IMR-90 (cell line): ENCODE results near the gene SERPINA10. TPM values are rescaled to one million over a fixed set of nuclear protein-coding genes. Genes with fewer than 3 reads are reported as not detected.

Experiments
- ATAC-seq: fragments of 200-7000 bp; cut with Tn5 transposase; 2 replicates; pipeline ENCODE4 v1.9.1; 2020; ENCODE audit warnings: low read depth, mild to moderate bottlenecking, moderate library complexity
- BruUV-seq: library from RNA; stranded (reverse); fragments of 400-500 nt; replicated peaks from 2 replicates; lab custom pipeline; 2021; lab: Mats Ljungman, UMichigan
- CTCF ChIA-PET: fragments of 300-600 bp; formaldehyde crosslinking; extraction: SDS; loops from one replicate; lab custom pipeline; 2021; ENCODE audit warnings: antibody characterized with exemption; lab: Yijun Ruan, JAX
- POLR2A ChIA-PET: fragments of 300-600 bp; sonication (Branson Sonifier 250); formaldehyde crosslinking; loops from one replicate; lab custom pipeline; 2022; ENCODE audit warnings: antibody characterized with exemption; ENCODE audit not compliant: unreplicated experiment; lab: Charles Lee
- DNase-seq: peaks from one replicate; pipeline ENCODE4 v3.0.0; 2013
- H2AFZ ChIP-seq: replicated peaks from 2 replicates; pipeline ENCODE3; 2013; ENCODE audit warnings: low read length, mild to moderate bottlenecking; ENCODE audit not compliant: poor library complexity
- H2AK5ac ChIP-seq: 2 replicates; pipeline ENCODE4 v1.6.1; 2013; ENCODE audit warnings: low read depth, low read length, inconsistent platforms
- H2AK9ac ChIP-seq: replicated peaks from 2 replicates; pipeline ENCODE3; 2013; ENCODE audit warnings: mild to moderate bottlenecking, low read depth, low read length, moderate library complexity; ENCODE audit not compliant: poor library complexity
- H2BK120ac ChIP-seq: 2 replicates; pipeline ENCODE4 v1.6.1; 2013; ENCODE audit warnings: low read depth, low read length, inconsistent platforms
- H2BK15ac ChIP-seq: 3 replicates; pipeline ENCODE4 v1.6.1; 2013; ENCODE audit warnings: low read depth, low read length, inconsistent platforms
- H2BK20ac ChIP-seq: 2 replicates; pipeline ENCODE4 v1.6.1; 2013; ENCODE audit warnings: low read depth, mild to moderate bottlenecking, inconsistent platforms, low read length, moderate library complexity
- H2BK5ac ChIP-seq: 2 replicates; pipeline ENCODE4 v1.6.1; 2013; ENCODE audit warnings: mild to moderate bottlenecking, low read depth, low read length, inconsistent platforms; ENCODE audit not compliant: poor library complexity, severe bottlenecking
- H3K14ac ChIP-seq: replicated peaks from 2 replicates; pipeline ENCODE4 v1.6.1; 2013; ENCODE audit warnings: low read depth, low read length, inconsistent platforms
- H3K18ac ChIP-seq: 2 replicates; pipeline ENCODE4 v1.6.1; 2013; ENCODE audit warnings: low read depth, low read length, control low read depth
- H3K23ac ChIP-seq: 2 replicates; pipeline ENCODE4 v1.6.1; 2013; ENCODE audit warnings: low read depth, low read length, inconsistent platforms
- H3K27ac ChIP-seq: 2 replicates; pipeline ENCODE4 v1.5.1; 2013; ENCODE audit warnings: mild to moderate bottlenecking, control low read depth, low read length; ENCODE audit not compliant: insufficient read depth
- H3K27me3 ChIP-seq: 2 replicates; pipeline ENCODE4 v1.6.1; 2013; ENCODE audit warnings: low read length; ENCODE audit not compliant: control insufficient read depth, insufficient read depth
- H3K36me3 ChIP-seq: 2 replicates; pipeline ENCODE4 v1.6.1; 2013; ENCODE audit warnings: low read length, mixed read lengths; ENCODE audit not compliant: control insufficient read depth, insufficient read depth
- H3K4ac ChIP-seq: 2 replicates; pipeline ENCODE4 v1.6.1; 2013; ENCODE audit warnings: low read depth, low read length, inconsistent platforms
- H3K4me1 ChIP-seq: 2 replicates; pipeline ENCODE4 v1.6.1; 2013; ENCODE audit warnings: low read length, mixed read lengths; ENCODE audit not compliant: control insufficient read depth, insufficient read depth
- H3K4me2 ChIP-seq: 2 replicates; pipeline ENCODE4 v1.6.1; 2013; ENCODE audit warnings: low read depth, mild to moderate bottlenecking, control low read depth, low read length, moderate library complexity
- H3K4me3 ChIP-seq: 2 replicates; pipeline ENCODE4 v1.5.1; 2013; ENCODE audit warnings: low read depth, mild to moderate bottlenecking, control low read depth, low read length, moderate library complexity; ENCODE audit not compliant: insufficient read depth
- H3K56ac ChIP-seq: 2 replicates; pipeline ENCODE4 v1.6.1; 2013; ENCODE audit warnings: low read length, inconsistent platforms; ENCODE audit not compliant: insufficient read depth; ENCODE audit errors: extremely low read depth
- H3K79me1 ChIP-seq, 2 experiments: 2 replicates each; pipeline ENCODE4 v1.6.1; 2013; ENCODE audit warnings: low read length in 2 of 2, inconsistent platforms in 1 of 2, low read depth in 1 of 2
- H3K9ac ChIP-seq: 2 replicates; pipeline ENCODE4 v1.6.1; 2013; ENCODE audit warnings: low read depth, low read length, control low read depth
- H3K9me1 ChIP-seq: 2 replicates; pipeline ENCODE4 v1.6.1; 2013; ENCODE audit warnings: low read length, inconsistent platforms; ENCODE audit not compliant: insufficient read depth
- H3K9me3 ChIP-seq: 2 replicates; pipeline ENCODE4 v1.6.1; 2013; ENCODE audit warnings: low read length; ENCODE audit not compliant: control insufficient read depth, insufficient read depth
- H4K20me1 ChIP-seq: 2 replicates; pipeline ENCODE4 v1.6.1; 2013; ENCODE audit warnings: low read length, inconsistent platforms; ENCODE audit not compliant: insufficient read depth
- H4K5ac ChIP-seq: 2 replicates; pipeline ENCODE4 v1.6.1; 2013; ENCODE audit warnings: mild to moderate bottlenecking, low read depth, low read length, control low read depth
- H4K8ac ChIP-seq, 2 experiments: 2 replicates each; pipeline ENCODE4 v1.6.1; 2013; ENCODE audit warnings: low read depth in 2 of 2, low read length in 2 of 2, control low read depth in 1 of 2, inconsistent platforms in 1 of 2
- H4K91ac ChIP-seq: 2 replicates; pipeline ENCODE4 v1.6.1; 2013; ENCODE audit warnings: low read depth, low read length, inconsistent platforms; ENCODE audit not compliant: insufficient read depth
- BHLHE40 ChIP-seq: fragments of 150-350 bp; IDR thresholded peaks from 2 replicates; pipeline ENCODE4 v1.6.1; 2016; ENCODE audit warnings: mild to moderate bottlenecking, low read depth, low read length
- CEBPB ChIP-seq: IDR thresholded peaks from 2 replicates; pipeline ENCODE4 v1.6.1; 2012; ENCODE audit warnings: low read depth, low read length, improper control_type of control experiment
- CHD1 ChIP-seq: IDR thresholded peaks from 2 replicates; pipeline ENCODE4 v1.6.1; 2012; ENCODE audit warnings: low read depth, low read length, improper control_type of control experiment
- FOS ChIP-seq: fragments of 150-350 bp; IDR thresholded peaks from 2 replicates; pipeline ENCODE4 v1.6.1; 2016; ENCODE audit warnings: low read depth, low read length
- MAFK ChIP-seq: IDR thresholded peaks from 2 replicates; pipeline ENCODE4 v1.6.1; 2012; ENCODE audit warnings: low read depth, low read length, improper control_type of control experiment
- MAZ ChIP-seq: IDR thresholded peaks from 2 replicates; pipeline ENCODE4 v1.6.1; 2012; ENCODE audit warnings: low read depth, mild to moderate bottlenecking, low read length, improper control_type of control experiment, moderate library complexity, borderline replicate concordance
- MXI1 ChIP-seq: IDR thresholded peaks from 2 replicates; pipeline ENCODE4 v1.6.1; 2012; ENCODE audit warnings: low read depth, mild to moderate bottlenecking, low read length, moderate library complexity, borderline replicate concordance
- NFE2L2 ChIP-seq: fragments of 150-350 bp; IDR thresholded peaks from 2 replicates; pipeline ENCODE4 v1.6.1; 2016; ENCODE audit warnings: low read depth, mild to moderate bottlenecking, low read length
- POLR2A ChIP-seq: IDR thresholded peaks from 2 replicates; pipeline ENCODE4 v1.6.1; 2012; ENCODE audit warnings: mild to moderate bottlenecking, low read depth, low read length
- RAD21 ChIP-seq: IDR thresholded peaks from 2 replicates; pipeline ENCODE4 v1.6.1; 2012; ENCODE audit warnings: low read length, improper control_type of control experiment
- RCOR1 ChIP-seq: IDR thresholded peaks from 2 replicates; pipeline ENCODE4 v1.6.1; 2012; ENCODE audit warnings: mild to moderate bottlenecking, low read length, improper control_type of control experiment; ENCODE audit not compliant: insufficient replicate concordance
- RFX5 ChIP-seq: IDR thresholded peaks from 2 replicates; pipeline ENCODE4 v1.8.0; 2012; ENCODE audit warnings: low read depth, mild to moderate bottlenecking, low read length, moderate library complexity
- SMC3 ChIP-seq: fragments of 150-350 bp; IDR thresholded peaks from 2 replicates; pipeline ENCODE4 v1.6.1; 2016; ENCODE audit warnings: low read depth, mild to moderate bottlenecking, antibody characterized with exemption, low read length, moderate library complexity
- WGBS, 2 experiments: methylation state at CpG; one replicate each; pipeline versions ENCODE4 v1.1.5 to v1.1.7; 2013; ENCODE audit warnings: missing lambda C conversion rate in 2 of 2; ENCODE audit not compliant: insufficient read length in 1 of 2; ENCODE audit errors: extremely low coverage in 2 of 2; 5-methylcytosine and 5-hydroxymethylcytosine counted together
- dilution Hi-C: fragments of 300-500 bp; cut with HindIII; formaldehyde crosslinking; loops from one replicate; pipeline ENCODE4 v1.14.3; 2018; ENCODE audit warnings: low sequenced_read_pairs; ENCODE audit not compliant: unreplicated experiment
- in situ Hi-C: fragments of 300-500 bp; cut with MboI; formaldehyde crosslinking; loops from 3 replicates; pipeline ENCODE4 v1.14.3; 2019; ENCODE audit warnings: low sequenced_read_pairs, inconsistent platforms, mixed read lengths
- intact Hi-C: fragments of 100-400 bp; cut with micrococcal nuclease; formaldehyde crosslinking; loops from 2 replicates; pipeline ENCODE4 v1.10.0; 2022
- polyA plus RNA-seq, 3 experiments: library from polyadenylated mRNA; depleted of rRNA; stranded (reverse); fragments of >200 nt; gene quantifications; 2 replicates each; pipeline ENCODE4 v1.2.3, GENCODE V29; 2012; ENCODE audit warnings: low replicate concordance in 1 of 3
- total RNA-seq: library from RNA; depleted of rRNA; stranded (reverse); fragments of >200 nt; gene quantifications from 2 replicates; pipeline ENCODE4 v1.2.3, GENCODE V29; 2012
- TF ChIP-seq, protein P1 (sequence below): fragments of 150-350 bp; IDR thresholded peaks from 2 replicates; pipeline ENCODE4 v1.6.1; 2017; ENCODE audit warnings: mild to moderate bottlenecking, antibody characterized with exemption, low read length, low read depth

Gene SERPINA10
- total and polyA plus RNA-seq, 2 of the 4 experiments (the other 2 are of a cell fraction) = not detected

DNA sequence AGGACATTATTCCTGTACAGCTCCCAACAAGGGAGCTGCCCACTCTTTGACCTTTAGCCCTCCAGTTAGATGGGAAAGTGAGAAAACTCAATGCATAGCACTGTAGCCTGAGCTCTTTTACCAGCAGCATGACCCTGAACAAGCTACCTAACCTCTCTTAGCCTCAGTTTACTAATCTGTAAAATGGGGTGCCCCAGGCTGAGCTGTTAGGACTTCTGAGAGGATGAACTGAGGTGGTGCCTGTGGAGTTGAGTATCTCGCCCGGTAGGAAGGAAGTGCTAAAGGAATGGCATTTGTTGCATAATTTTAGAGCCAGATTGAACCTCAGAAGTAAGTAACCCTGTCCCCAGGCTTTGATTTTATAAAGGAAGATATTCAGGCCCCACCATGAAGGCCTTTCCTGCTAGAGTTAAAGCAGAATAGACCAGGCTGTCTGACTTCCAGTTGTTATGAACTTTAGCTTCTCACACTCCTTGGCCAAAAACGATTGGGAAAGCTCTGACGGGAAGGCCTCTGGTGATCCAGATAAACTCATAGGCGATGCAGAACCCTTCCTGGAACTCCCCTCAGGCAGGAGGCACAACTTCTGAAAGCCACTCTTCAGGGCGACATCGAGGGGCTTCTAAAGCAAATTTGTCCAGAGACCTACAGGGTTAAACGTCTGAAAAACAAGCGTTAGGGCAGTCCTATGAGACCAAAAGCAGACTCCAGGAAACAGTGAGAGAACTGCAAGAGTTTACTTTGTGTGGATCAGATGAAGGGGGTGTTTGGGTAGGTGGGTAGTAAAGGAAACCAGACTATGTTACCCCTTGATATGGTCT lies 2.5 kb upstream of the SERPINA10 start:
- CTCF ChIA-PET = no interaction called here

More for the DNA sequence above, 2.5 kb upstream of the SERPINA10 start:
- TF ChIP-seq RAD21 (no peak), NFE2L2 (no peak), MAZ (no peak), MXI1 (no peak), CEBPB (no peak), MAFK (no peak), BHLHE40 (no peak), RFX5 (no peak), SMC3 (no peak), CHD1 (no peak), RCOR1 (no peak), FOS (no peak), POLR2A (no peak)
- TF ChIP-seq, protein P1, sequence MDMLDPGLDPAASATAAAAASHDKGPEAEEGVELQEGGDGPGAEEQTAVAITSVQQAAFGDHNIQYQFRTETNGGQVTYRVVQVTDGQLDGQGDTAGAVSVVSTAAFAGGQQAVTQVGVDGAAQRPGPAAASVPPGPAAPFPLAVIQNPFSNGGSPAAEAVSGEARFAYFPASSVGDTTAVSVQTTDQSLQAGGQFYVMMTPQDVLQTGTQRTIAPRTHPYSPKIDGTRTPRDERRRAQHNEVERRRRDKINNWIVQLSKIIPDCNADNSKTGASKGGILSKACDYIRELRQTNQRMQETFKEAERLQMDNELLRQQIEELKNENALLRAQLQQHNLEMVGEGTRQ = no peak
- no peaks in the 10 kb centered on the region for H3K4me1 ChIP-seq
- dilution Hi-C loops (no loop called here), in situ Hi-C loops (no loop called here), intact Hi-C loops (no loop called here)
- no peak overlapping the region for H2AK5ac ChIP-seq
- no peak overlapping the region for H2BK120ac ChIP-seq
- no peak overlapping the region for H4K91ac ChIP-seq
- H3K9me1 ChIP-seq = no peaks in the 10 kb centered on the region
- no peak for DNase-seq
- no peak overlapping the region for H4K5ac ChIP-seq
- no peak overlapping the region for H3K4me3 ChIP-seq
- no peak overlapping the region for H3K4ac ChIP-seq
- no peak overlapping the region for H3K4me2 ChIP-seq
- no peaks in the 10 kb centered on the region; the same call in 1 of the 2 replicates for H4K20me1 ChIP-seq
- no peak overlapping the region for H2BK5ac ChIP-seq
- no peaks in the 10 kb centered on the region for H3K36me3 ChIP-seq
- no peak overlapping the region for H3K9ac ChIP-seq
- no peak overlapping the region for H2BK20ac ChIP-seq
- no peak overlapping the region for H4K8ac ChIP-seq
- 60% methylated on average over 4 of the region's 9 CpGs; no CpG with 5 or more reads in 1 of the 2 experiments for WGBS, 2 experiments
- no peak for ATAC-seq
- POLR2A ChIA-PET = no interaction called here
- no peaks in the 10 kb centered on the region for H3K79me1 ChIP-seq
- H2AK9ac ChIP-seq = no peak overlapping the region
- H2AFZ ChIP-seq = no peak overlapping the region
- BruUV-seq = no TSS peak
- no peak overlapping the region for H2BK15ac ChIP-seq
- H3K9me3 ChIP-seq = peaks cover 2% of the 10 kb centered on the region; the same call in 1 of the 2 replicates
- H3K27ac ChIP-seq = no peak overlapping the region
- no peak overlapping the region for H3K14ac ChIP-seq
- no peak overlapping the region for H3K56ac ChIP-seq
- H3K18ac ChIP-seq = no peak overlapping the region
- H3K27me3 ChIP-seq = no peaks in the 10 kb centered on the region
- H3K23ac ChIP-seq = no peak overlapping the region
